Activated CD4-positive, alpha-beta memory T cell treated with anti-CD3 and anti-CD28 coated beads for 36 hours (primary cell): ENCODE measurements around the gene C22orf42. TPM values are rescaled to one million over a fixed set of nuclear protein-coding genes. Genes with fewer than 3 reads are reported as not detected.
"Not testable (repeated sequence)": the region's sequence is repeated elsewhere in the genome, so short reads cannot be mapped to it uniquely, and the experiment has no call there.

Experiments used
- CTCF ChIA-PET: fragments of 350-600 bp; sonication (Branson Sonifier 250); formaldehyde crosslinking; loops from one replicate; lab custom pipeline; 2021; ENCODE audit warnings: antibody characterized with exemption, inconsistent platforms; lab: Charles Lee
- POLR2A ChIA-PET: fragments of 350-600 bp; sonication (Branson Sonifier 250); formaldehyde crosslinking; loops from one replicate; lab custom pipeline; 2021; ENCODE audit warnings: antibody characterized with exemption; lab: Charles Lee
- DNase-seq: peaks from one replicate; pipeline ENCODE4 v3.0.0-alpha.2; 2020
- H3K27ac Mint-ChIP-seq: one replicate; pipeline ENCODE4 v1.8.0; 2021; ENCODE audit warnings: mixed read lengths
- H3K27me3 Mint-ChIP-seq: one replicate; pipeline ENCODE4 v1.8.0; 2021; ENCODE audit warnings: mixed read lengths
- H3K36me3 Mint-ChIP-seq: one replicate; pipeline ENCODE4 v1.8.0; 2021; ENCODE audit warnings: mixed read lengths
- H3K4me1 Mint-ChIP-seq: one replicate; pipeline ENCODE4 v1.8.0; 2021; ENCODE audit warnings: low read depth, mixed read lengths
- H3K4me3 Mint-ChIP-seq: one replicate; pipeline ENCODE4 v1.8.0; 2021; ENCODE audit warnings: mild to moderate bottlenecking, mixed read lengths
- H3K9me3 Mint-ChIP-seq: one replicate; pipeline ENCODE4 v1.8.0; 2021; ENCODE audit warnings: mixed read lengths
- intact Hi-C: fragments of 100-400 bp; cut with micrococcal nuclease; formaldehyde crosslinking; loops from one replicate; pipeline ENCODE4 v1.15.1; 2023
- total RNA-seq, 2 experiments: library from RNA; stranded (reverse); gene quantifications; one replicate each; pipeline ENCODE4 v1.2.3, GENCODE V29; 2021

C22orf42 gene
- total RNA-seq, 2 experiments from 2014 or later: not detected

DNA sequence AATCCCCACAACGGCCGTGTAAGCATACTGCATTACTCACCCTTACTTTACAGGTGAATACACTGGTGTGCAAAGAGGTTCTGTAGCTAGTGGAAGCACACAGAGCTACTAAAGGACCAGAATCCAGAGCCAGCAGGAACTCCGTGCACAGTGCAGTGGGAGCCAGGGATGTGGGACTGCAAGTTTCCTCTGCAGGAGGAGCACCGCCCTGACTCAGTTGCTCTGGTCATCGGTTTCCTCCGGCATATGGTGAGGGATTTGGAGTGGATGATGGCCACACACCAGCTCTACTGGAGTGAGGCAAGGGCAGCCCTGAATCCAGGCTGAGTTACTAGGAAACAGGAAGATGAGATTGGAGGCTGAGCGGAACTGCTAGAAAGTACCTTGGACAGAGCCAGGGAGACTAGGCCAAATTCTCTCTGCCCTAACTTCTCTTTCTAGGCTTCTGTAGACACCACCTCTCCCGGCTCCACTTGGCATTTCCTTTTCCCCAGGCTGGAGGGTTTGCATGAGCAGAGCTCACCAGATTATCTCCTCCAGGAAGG lies 18.2 kb upstream of the C22orf42 start:
- Mint-ChIP-seq H3K4me1 (no peaks in the 10 kb centered on the region), H3K27me3 (peaks cover 20% of the 10 kb centered on the region), H3K36me3 (no peaks in the 10 kb centered on the region), H3K9me3 (no peaks in the 10 kb centered on the region), H3K4me3 (no peak overlapping the region), H3K27ac (no peak overlapping the region)
- POLR2A ChIA-PET: no interaction called here
- no peak for DNase-seq
- CTCF ChIA-PET: no interaction called here
- intact Hi-C loops: no loop called here

DNA sequence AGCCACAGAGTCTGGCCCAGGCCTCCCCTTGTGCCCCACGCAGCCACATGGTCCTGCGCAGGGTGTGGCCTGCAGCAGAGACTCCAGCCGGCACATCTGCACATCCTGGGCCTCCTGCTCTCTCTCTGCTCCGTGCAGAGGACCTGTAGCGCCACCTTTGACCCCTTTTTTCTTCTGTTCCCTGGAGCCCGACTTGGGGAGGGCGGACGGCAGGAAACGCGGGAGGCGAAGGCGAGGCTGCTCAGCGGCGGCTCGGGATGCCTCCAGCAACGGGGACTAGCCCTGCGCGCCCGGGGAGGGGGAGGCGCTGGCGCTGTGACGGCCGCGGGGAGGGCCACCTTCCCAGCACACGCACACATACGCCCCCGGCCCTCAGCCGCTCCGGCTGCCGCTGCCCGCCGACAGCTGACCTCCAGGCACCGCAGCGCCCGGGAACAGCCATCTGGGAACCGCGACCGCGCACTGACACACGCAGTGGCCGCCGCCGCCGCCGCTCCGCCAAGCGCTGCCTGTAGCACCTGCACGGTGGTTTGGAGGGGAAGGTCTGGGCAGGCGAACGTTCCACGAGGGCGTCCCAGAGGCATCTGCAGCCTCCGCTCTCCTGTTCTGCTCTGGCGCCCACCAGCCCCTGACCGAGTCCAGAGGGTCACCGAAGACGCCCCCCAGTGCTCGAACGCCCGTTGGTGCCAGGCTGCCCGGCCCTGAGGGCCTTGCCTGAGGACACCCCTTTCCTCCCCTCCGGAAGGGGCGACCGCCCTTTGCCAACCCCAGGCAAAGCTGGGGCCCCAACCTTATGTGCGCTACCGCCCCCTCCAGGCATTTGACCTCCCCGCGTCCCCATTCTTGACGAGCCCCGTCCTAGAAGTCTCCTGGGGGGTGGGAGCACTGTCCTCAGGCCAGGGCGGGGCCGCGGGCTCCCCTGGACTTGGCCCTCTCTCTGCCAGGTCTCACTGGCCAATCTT lies 16.9 kb upstream of the C22orf42 start:
- intact Hi-C loops: no loop called here
- Mint-ChIP-seq H3K27ac (no peak overlapping the region), H3K9me3 (no peaks in the 10 kb centered on the region), H3K27me3 (peaks cover 20% of the 10 kb centered on the region), H3K4me1 (no peaks in the 10 kb centered on the region), H3K36me3 (no peaks in the 10 kb centered on the region), H3K4me3 (no peak overlapping the region)
- CTCF ChIA-PET: interaction anchor here (0.7 to 0.8 kb wide), 2 partner anchors 93 to 199 kb away, joined by 3 read pairs; no protein-coding TSS in a partner anchor
- peak; percentile 29 for DNase-seq
- POLR2A ChIA-PET: no interaction called here

DNA sequence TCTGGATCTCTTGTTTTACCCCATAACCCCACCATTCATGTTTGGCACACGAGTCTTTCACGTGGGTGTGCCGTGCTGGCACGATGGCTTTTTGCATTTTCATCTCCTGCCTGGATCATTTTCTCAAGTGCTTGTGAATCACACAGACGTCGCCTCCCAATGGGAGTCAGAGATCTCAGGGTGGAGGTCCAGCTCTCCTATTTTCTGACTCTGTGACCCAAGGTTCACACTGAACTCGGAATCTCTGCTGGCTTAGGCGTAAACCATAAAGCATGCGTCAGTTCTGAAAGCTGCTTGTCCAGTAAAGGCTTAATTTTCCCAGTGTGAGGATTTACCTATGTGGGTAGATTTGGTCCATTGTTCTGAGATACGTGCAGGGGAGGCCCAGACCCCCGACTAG lies 16.0 kb upstream of the C22orf42 start:
- Mint-ChIP-seq H3K27ac (no peak overlapping the region), H3K9me3 (no peaks in the 10 kb centered on the region), H3K27me3 (peaks cover 20% of the 10 kb centered on the region), H3K36me3 (no peaks in the 10 kb centered on the region), H3K4me3 (no peak overlapping the region), H3K4me1 (no peaks in the 10 kb centered on the region)
- ChIA-PET POLR2A (no interaction called here), CTCF (interaction anchor here (0.7 kb wide), 1 partner anchor 327 kb away, joined by 3 read pairs; no protein-coding TSS in a partner anchor)
- intact Hi-C loops: no loop called here
- DNase-seq: no peak

DNA sequence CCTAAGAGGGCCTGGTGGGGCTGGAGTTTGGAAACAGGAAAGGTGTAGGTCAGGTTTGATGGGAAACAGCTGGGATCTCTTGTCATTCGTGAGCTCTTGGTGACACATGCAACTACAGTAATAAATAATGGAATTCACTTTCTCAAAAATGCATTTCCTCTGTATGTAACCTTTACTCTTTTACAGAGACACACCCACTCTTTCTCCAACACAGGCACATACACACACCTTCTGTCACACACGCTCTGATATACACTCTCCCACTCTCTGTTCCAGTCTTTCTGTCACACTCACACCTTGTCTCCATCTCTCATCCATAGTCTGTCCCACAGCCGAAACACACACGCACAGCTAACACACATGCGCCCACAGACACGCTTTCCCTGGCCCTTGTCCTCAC lies 6.6 kb upstream of the C22orf42 start:
- Mint-ChIP-seq H3K4me3 (no peak overlapping the region), H3K27ac (no peak overlapping the region), H3K36me3 (no peaks in the 10 kb centered on the region), H3K4me1 (peaks cover 7% of the 10 kb centered on the region), H3K27me3 (no peaks in the 10 kb centered on the region), H3K9me3 (no peaks in the 10 kb centered on the region)
- ChIA-PET CTCF (no interaction called here), POLR2A (no interaction called here)
- intact Hi-C loops: loop anchor here (5.0 kb wide), 1 partner anchor 37 kb away; no protein-coding TSS in a partner anchor
- no peak for DNase-seq

DNA sequence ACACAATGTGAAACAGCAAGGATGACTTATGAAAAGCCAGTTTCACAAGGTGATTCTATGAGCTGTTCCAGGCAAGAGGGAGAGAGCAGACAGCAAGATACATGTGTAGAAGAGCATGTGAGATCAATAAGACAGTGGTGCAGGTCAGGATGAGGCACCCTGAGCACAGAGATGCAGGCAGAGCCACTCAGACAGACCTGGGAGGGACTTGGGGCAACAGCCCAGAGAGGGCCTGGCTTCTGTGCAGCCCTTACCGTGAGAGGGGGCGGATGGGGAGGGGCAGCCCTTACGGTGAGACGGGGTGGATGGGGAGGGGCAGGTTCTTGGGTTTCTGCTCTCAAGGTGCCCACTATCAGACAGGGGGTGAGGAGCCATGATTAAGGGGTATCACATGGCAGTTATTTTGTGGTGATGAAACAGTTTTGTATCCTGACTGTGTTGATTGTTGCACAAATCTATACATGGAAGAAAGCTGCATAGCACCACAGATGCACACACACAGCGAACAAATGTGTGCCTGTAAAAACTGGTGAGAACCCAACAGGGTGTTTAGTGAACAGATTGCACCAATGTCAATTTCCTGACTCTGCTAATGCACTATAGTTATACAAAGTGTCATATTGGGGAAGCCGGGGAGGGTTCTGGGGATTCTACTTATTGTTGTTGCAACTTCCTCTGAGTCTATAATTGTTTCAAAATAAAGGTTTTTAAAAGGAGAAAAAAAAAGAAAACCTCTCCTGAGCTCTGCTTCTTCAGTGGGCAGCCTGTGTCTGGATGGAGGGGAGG lies 5.2 kb upstream of the C22orf42 start:
- no peak overlapping the region for H3K4me3 Mint-ChIP-seq
- no peaks in the 10 kb centered on the region for H3K9me3 Mint-ChIP-seq
- ChIA-PET CTCF (interaction anchor here (0.6 kb wide), 1 partner anchor 386 kb away, joined by 3 read pairs; no protein-coding TSS in a partner anchor), POLR2A (no interaction called here)
- peaks cover 7% of the 10 kb centered on the region for H3K4me1 Mint-ChIP-seq
- H3K27ac Mint-ChIP-seq: no peak overlapping the region
- no peak for DNase-seq
- intact Hi-C loops: no loop called here
- no peaks in the 10 kb centered on the region for H3K27me3 Mint-ChIP-seq
- no peaks in the 10 kb centered on the region for H3K36me3 Mint-ChIP-seq

DNA sequence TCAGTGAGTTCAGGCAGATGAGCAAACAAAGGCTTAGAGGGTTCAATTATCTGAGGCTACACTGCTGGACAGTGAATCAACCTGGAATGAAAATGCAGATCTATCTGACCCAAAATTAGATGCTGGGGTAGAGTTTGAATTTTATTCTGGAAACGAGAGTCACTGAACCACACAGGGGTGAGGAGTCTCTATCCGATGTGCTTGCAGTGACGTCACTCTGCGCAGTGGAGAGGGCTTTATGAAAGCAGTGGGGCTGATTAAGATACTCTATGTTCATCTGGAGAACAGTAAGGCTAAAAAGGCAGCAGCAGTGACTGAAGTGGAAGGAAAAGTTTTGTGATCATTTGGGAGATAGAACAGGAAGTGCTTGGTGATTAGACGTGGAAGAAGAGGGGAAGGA lies 1.3 kb upstream of the C22orf42 start:
- H3K4me1 Mint-ChIP-seq, CTCF ChIA-PET, H3K4me3 Mint-ChIP-seq, POLR2A ChIA-PET, H3K36me3 Mint-ChIP-seq, H3K27me3 Mint-ChIP-seq, DNase-seq, intact Hi-C loops, H3K9me3 Mint-ChIP-seq, H3K27ac Mint-ChIP-seq: not testable (repeated sequence)

DNA sequence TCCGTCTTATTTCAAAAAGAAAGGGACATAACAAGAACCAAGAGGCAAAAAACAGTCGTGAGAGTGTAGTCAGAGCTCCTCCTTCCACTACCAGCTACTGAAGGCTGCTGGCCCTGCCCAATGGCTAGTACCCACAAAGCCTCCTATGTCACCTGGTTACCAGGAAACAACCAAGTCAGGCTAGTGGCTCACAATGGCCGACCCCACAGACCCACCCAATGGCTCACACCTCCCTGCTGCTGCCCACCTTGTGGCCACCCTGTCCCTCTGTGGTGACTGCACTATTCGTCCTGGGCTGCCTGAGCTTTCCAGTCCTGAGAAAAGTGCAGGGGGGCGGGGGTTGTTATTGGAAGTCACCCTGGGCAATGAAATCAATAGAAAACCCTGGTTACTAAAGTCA lies 1.5 kb downstream of the C22orf42 start:
- peaks cover 11% of the 10 kb centered on the region for H3K4me1 Mint-ChIP-seq
- H3K36me3 Mint-ChIP-seq, POLR2A ChIA-PET: not testable (repeated sequence)

DNA sequence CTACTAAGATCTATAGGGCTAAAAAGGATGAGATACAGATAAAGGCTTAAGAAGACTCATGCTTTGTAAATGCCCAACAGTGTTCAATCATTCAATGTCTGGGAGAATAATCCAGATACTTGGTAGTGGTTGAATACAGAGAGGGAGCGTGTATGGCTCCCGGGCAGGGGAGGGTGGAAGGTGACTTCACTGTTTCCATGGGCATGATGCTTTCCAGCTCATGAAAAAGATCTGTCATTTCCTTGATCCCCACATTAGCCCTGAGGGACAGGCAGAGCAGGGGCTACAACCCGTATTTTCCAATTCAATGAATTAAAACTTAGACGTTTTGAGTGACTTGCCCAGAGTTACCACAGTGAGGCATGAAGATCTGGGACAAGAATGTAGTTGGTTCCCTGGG lies 4.4 kb downstream of the C22orf42 start:
- peaks cover 18% of the 10 kb centered on the region for H3K4me1 Mint-ChIP-seq
- intact Hi-C loops, H3K9me3 Mint-ChIP-seq, CTCF ChIA-PET, POLR2A ChIA-PET, H3K36me3 Mint-ChIP-seq, H3K27me3 Mint-ChIP-seq, H3K4me3 Mint-ChIP-seq, DNase-seq, H3K27ac Mint-ChIP-seq: not testable (repeated sequence)

More for the DNA sequence above, 1.5 kb downstream of the C22orf42 start:
- H3K27me3 Mint-ChIP-seq, H3K9me3 Mint-ChIP-seq, CTCF ChIA-PET, H3K4me3 Mint-ChIP-seq, H3K27ac Mint-ChIP-seq, DNase-seq, intact Hi-C loops: not testable (repeated sequence)

DNA sequence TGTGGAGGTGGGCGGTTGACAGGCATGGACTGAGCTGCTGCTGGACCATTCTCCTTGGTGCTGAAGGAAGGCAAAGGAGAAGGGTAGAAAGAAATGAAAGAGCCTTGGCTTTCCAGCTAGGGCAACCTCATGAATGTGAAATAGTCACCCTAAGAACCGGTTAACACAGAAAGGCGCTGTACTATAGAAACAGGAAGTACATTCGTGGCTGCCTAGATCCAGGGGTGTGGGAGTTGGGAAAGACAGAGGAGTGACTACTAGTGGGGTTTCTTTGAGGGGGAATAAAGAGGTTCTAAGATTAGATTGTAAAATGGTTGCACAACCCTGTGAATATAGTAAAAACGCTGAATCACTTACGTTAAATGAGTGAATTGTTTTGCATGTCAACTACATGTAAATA lies 7.5 kb downstream of the C22orf42 start:
- POLR2A ChIA-PET, H3K4me3 Mint-ChIP-seq, H3K27me3 Mint-ChIP-seq, H3K36me3 Mint-ChIP-seq, H3K27ac Mint-ChIP-seq, H3K9me3 Mint-ChIP-seq, DNase-seq, intact Hi-C loops, CTCF ChIA-PET: not testable (repeated sequence)
- peaks cover 18% of the 10 kb centered on the region for H3K4me1 Mint-ChIP-seq

DNA sequence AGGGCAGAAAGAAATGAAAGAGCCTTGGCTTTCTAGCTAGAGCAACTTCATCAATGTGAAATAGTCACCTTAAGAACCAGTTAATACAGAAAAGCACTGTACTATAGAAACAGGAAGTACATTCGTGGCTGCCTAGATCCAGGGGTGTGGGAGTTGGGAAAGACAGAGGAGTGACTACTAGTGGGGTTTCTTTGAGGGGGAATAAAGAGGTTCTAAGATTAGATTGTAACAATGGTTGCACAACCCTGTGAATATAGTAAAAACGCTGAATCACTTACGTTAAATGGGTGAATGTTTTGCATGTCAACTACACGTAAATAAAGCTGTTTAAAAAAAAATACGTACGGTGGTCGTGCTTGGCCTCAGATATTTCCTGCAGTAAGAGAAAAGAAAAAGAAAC lies 8.5 kb downstream of the C22orf42 start:
- POLR2A ChIA-PET, CTCF ChIA-PET: not testable (repeated sequence)

DNA sequence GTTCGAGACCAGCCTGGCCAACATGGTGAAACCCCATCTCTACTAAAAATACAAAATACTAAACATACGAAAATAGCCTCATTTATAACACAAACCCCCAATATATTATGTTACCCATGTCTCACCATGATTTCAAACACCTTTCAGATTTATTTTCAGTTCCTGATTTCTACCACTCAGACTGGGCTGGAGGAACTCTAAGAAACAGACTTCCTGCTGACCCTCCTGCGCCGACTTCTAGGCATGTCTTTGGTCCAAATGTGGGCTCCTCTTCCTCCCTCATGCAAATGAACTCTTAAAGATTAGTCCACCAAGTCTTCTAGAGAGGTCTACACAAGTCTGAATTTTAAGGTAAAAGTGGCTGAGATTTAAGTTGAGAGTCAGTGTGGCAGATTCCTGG lies 10.7 kb downstream of the C22orf42 start:
- intact Hi-C loops, DNase-seq, H3K4me3 Mint-ChIP-seq, H3K27ac Mint-ChIP-seq, POLR2A ChIA-PET, CTCF ChIA-PET, H3K27me3 Mint-ChIP-seq, H3K36me3 Mint-ChIP-seq, H3K9me3 Mint-ChIP-seq: not testable (repeated sequence)
- peaks cover 35% of the 10 kb centered on the region for H3K4me1 Mint-ChIP-seq

More for the DNA sequence above, 8.5 kb downstream of the C22orf42 start:
- intact Hi-C loops, H3K4me3 Mint-ChIP-seq, DNase-seq, H3K9me3 Mint-ChIP-seq, H3K27me3 Mint-ChIP-seq, H3K27ac Mint-ChIP-seq, H3K36me3 Mint-ChIP-seq: not testable (repeated sequence)
- H3K4me1 Mint-ChIP-seq: peaks cover 18% of the 10 kb centered on the region

DNA sequence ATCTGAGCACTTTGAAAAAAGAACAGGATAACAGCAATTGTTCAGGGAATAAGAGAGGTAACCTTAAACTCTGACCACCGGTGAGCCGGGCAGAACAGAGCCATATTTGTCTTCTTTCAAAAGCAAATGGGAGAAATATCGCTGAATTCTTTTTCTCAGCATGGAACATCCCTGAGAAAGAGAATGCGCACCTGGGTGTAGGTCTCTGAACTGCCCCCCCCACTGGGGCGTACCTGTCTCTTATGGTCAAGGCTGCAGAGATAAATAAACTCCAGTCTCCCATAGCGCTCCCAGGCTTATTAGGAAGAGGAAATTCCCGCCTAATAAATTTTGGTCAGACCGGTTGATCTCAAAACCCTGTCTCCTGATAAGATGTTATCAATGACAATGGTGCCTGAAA lies 12.0 kb downstream of the C22orf42 start:
- intact Hi-C loops, H3K27ac Mint-ChIP-seq: not testable (repeated sequence)

More for the DNA sequence above, 12.0 kb downstream of the C22orf42 start:
- H3K27me3 Mint-ChIP-seq, H3K9me3 Mint-ChIP-seq, H3K36me3 Mint-ChIP-seq, H3K4me3 Mint-ChIP-seq, DNase-seq, CTCF ChIA-PET, POLR2A ChIA-PET: not testable (repeated sequence)
- H3K4me1 Mint-ChIP-seq: peaks cover 38% of the 10 kb centered on the region
